G401 (cell line): ENCODE measurements around the gene AK6. TPM values are rescaled to one million over a fixed set of nuclear protein-coding genes. Genes with fewer than 3 reads are reported as not detected.
"Not testable (repeated sequence)": the region's sequence is repeated elsewhere in the genome, so short reads cannot be mapped to it uniquely, and the experiment has no call there.

Experiments used
- DNase-seq: peaks from one replicate; pipeline ENCODE4 v3.0.0-alpha.2; 2015; ENCODE audit warnings: low spot score
- in situ Hi-C: cut with HindIII; loops from 2 replicates; pipeline ENCODE4 v1.10.0; 2016; ENCODE audit warnings: low sequenced_read_pairs, mixed read lengths
- total RNA-seq: library from RNA; depleted of rRNA; stranded (reverse); fragments of >200 nt; shearing (Covaris generic); gene quantifications from 2 replicates; pipeline ENCODE4 v1.2.3, GENCODE V29; 2014

AK6 gene
- total RNA-seq, 1 experiment from 2014 or later: 62.0 TPM

- no peak for DNase-seq
- in situ Hi-C loops: no loop called here
Measured at GRCh38 chr5:69343083-69343482, 26.2 kb downstream of the AK6 start.

DNA sequence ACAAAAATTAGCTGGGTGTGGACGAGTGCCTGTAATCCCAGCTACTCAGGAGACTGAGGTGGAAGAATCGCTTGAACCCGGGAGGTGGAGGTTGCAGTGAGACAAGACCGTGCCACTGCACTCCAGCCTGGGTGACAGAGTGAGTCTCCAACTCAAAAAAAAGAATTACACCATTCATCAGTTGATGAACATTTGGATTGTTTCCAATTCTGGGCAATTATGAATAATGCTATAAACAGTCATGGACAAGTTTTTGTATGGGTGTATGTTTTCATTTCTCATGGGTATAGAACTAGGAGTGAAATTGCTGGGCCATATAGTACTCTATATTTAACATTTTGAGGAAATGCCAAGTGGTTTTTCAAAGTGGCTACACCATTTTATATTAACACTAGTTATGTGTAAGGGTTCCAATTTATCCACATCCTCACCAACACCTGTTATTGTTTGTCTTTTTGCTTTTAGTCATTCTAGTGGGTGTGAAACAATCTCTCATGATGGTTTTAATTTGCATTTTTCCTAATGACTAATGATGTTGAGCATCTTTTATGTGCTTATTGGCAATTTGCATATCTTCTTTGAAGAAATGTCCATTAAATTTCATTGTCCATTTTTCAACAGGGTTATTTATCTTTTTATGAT, 27.7 kb downstream of the AK6 start:
- no peak for DNase-seq
- in situ Hi-C loops: no loop called here

- in situ Hi-C loops: no loop called here
- DNase-seq: no peak
Measured at GRCh38 chr5:69335341-69335935, 33.9 kb downstream of the AK6 start.

DNA sequence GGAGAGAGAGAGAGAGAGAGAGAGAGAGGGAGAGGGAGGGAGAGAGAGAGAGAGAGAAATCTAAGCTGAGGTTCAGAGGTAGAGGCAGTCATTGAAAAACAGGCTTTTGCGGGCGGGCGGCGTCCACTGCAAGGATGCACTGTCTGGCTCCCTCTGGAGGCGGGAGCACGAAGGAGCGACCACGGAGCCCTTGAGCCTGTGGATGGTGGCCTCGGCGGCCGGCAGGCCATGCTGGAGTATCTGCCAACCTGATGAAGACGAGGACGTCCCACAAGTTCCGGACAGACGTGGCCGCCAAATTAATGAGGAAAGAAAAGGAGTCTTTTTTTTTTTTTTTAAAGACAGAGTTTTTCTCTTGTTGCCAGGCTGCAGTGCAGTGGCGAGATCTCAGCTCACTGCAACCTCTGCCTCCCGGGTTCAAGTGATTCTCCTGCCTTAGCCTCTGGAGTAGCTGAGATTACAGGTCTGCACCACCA, 34.5 kb downstream of the AK6 start:
- in situ Hi-C loops: no loop called here
- peak; percentile 83 for DNase-seq

DNA sequence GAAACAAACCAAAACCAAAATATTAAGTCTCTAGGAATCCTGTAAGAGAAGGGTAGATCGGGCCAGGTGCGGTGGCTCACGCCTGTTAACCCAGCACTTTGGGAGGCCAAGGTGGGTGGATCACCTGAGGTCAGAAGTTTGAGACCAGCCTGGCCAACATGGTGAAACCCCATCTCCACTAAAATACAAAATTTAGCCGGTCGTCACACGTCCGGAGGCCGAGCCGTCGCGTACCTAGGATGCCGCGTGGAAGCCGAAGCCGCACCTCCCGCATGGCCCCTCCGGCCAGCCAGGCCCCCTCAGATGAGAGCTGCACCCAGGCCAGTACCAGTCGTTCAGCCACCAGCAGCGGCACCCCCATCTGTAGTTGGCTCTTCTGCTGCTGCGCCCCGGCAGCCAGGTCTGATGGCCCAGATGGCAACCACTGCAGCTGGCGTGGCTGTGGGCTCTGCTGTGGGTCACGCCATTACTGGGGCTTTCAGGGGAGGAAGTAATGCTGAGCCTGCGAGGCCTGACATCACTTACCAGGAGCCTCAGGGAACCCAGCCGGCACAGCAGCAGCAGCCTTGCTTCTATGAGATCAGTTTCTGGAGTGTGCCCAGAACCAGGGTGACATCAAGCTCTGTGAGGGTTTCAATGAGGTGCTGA, 35.5 kb downstream of the AK6 start:
- in situ Hi-C loops: not testable (repeated sequence)
- peak; percentile 16 for DNase-seq

DNA sequence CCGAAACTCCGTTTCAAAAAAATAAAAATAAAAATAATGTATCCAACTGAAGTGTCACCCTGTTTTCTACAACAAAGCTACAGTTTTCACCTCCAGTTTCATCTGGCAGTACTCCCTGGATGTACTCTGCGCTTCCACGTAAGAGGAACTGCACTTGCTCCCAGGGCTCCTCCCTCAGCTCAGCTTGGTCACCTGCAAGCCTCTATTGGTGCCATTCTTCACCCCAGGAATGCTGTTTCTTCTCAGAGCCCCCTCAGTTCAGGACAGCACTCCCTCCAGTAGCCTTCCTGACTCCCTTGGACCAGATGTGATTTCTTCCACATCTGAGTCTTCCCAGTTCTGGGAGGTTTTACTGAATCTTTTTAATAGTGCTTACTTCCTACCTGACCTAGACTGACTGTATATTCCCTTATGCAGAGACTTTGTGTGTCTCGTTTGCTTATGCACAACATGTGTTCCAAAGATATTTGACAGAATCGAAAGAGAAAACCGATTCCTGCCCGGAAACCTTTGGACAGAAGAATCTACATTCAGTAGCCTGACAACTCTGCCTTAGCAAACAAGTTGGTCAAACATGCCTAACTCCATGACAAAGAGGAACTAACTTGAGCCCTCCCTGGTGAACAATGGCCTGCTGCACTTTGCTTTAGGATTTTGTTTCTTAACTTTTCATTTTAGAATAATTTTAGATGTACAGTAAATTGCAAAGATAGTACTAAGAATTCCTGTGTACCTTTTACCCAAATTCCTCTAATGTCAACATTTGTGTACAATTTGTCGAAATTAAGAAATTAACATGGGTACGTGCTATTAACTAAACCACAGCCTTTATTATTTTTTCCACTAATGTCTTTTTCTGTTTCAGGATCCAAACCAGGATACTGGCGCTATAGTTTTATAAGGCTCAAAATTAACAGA, 37.5 kb downstream of the AK6 start:
- no peak for DNase-seq
- in situ Hi-C loops: no loop called here

- DNase-seq: no peak
- in situ Hi-C loops: no loop called here
Measured at GRCh38 chr5:69329905-69330489, 39.3 kb downstream of the AK6 start.

- in situ Hi-C loops: no loop called here
- no peak for DNase-seq
Measured at GRCh38 chr5:69326365-69326764, 43.0 kb downstream of the AK6 start.

GRCh38 chr5:69317391-69317790, 51.9 kb downstream of the AK6 start:
- in situ Hi-C loops: no loop called here
- no peak for DNase-seq

- in situ Hi-C loops: no loop called here
- DNase-seq: no peak
Measured at GRCh38 chr5:69315972-69316371, 53.3 kb downstream of the AK6 start.

DNA sequence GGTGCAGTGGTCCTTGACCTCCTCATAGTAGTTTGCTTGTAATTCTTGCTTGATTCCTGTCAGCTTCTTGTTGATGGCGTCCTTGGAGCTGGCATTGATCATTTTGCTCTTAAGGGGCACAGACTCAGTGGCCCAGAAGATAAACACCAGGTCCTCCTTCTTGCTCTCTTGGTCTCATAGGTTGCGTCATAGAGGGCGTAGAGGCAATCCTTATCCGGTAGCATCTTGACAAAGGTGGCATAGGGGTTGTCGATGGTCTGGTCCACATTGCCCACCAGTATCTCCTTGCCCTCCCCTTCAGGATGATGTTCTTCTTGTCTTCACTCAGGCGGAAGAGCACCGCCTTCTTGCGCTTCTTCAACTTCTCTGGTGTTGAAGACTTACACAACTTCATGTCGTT, 55.9 kb downstream of the AK6 start:
- in situ Hi-C loops: no loop called here
- DNase-seq: no peak

DNA sequence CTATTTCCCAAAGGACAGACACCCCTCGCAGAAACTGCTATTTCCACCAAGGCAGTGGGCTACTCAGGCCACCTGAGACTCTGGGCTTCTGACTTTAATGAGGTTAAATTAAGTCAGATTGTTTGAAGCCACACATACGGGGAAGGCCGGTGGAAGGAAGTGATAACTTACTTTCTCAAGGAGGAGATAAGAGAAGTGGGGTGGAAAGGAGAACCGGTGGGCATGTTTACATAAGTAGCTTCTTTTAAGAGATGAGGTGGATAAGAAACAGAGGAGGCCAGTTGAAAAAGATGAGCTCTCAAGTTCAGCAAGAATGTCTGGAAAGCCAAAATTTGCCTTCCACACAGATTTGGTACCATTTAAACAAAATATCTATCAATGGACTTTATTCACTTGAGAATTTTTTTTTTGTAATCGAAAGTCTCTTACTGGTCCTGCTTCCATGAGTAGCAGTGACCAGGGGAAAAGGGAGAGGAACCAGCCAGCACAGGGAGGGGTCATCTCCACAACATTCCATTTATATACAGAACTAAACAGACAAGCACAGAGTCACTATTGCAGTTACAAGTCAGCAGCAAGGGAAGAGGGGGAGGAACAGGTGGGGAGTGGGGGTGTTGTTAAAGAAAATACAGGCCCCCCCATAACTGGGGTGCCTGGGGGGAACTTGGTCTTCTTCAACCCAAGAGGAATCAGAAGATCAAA, 56.7 kb downstream of the AK6 start:
- in situ Hi-C loops: no loop called here
- no peak for DNase-seq

GRCh38 chr5:69309380-69309779, 59.9 kb downstream of the AK6 start:
- in situ Hi-C loops: no loop called here
- no peak for DNase-seq

DNA sequence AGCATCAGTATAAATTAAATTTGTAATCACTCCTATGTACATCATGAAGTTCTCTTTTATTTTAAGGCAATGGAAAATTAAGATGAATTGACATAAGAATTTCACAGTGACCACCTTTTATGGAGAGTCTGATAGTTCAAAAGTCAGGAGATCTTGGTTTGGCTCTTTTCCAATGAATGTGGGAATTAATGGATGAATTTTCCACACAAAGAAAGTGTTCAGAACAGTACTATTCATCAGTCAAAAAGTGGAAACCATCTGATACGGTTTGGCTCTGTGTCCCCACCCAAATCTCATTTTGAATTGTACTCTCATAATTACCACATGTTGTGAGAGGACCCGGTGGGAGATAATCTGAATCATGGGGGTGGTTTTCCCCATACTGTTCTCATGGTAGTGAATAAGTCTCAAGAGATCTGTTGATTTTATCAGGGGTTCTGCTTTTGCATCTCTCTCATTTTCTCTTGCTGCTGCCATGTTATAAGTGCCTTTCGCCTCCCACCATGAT, 61.2 kb downstream of the AK6 start:
- DNase-seq: no peak
- in situ Hi-C loops: no loop called here

GRCh38 chr5:69305512-69305911, 63.8 kb downstream of the AK6 start:
- in situ Hi-C loops: no loop called here
- no peak for DNase-seq
